DND-41 (cell line): ENCODE measurements around the gene SH3GLB1.
A peak's percentile ranks its signal among the peaks of the same experiment; 100 is the strongest.

Source experiments
- ATAC-seq: fragments of 200-7000 bp; cut with Tn5 transposase; 3 replicates; pipeline ENCODE4 v1.9.1; 2021; ENCODE audit warnings: low read depth; ENCODE audit not compliant: insufficient read depth
- DNase-seq: peaks from one replicate; pipeline ENCODE4 v3.0.0-alpha.2; 2020
- H2AFZ ChIP-seq: 2 replicates; pipeline ENCODE4 v1.6.0; 2012; ENCODE audit warnings: low read depth, low read length
- H3K27ac ChIP-seq: 2 replicates; pipeline ENCODE4 v1.5.1; 2012; ENCODE audit warnings: low read length, inconsistent platforms
- H3K27me3 ChIP-seq: fragments of 200-600 bp; sonication (generic); 2 replicates; pipeline ENCODE4 v1.6.0; 2012; ENCODE audit warnings: low read length, mild to moderate bottlenecking, inconsistent platforms; ENCODE audit not compliant: insufficient read depth, poor library complexity
- H3K36me3 ChIP-seq: 2 replicates; pipeline ENCODE4 v1.5.1; 2012; ENCODE audit warnings: low read length, inconsistent platforms; ENCODE audit not compliant: insufficient read depth
- H3K4me1 ChIP-seq: 2 replicates; pipeline ENCODE4 v1.5.1; 2012; ENCODE audit warnings: mild to moderate bottlenecking, low read length; ENCODE audit not compliant: insufficient read depth
- H3K4me2 ChIP-seq: 2 replicates; pipeline ENCODE4 v1.6.0; 2012; ENCODE audit warnings: mild to moderate bottlenecking, moderate library complexity, low read length, inconsistent platforms; ENCODE audit not compliant: insufficient read depth
- H3K4me3 ChIP-seq, 2 experiments: fragments of 200-600 bp in 1 of 2; shearing (Covaris generic) in 1 of 2; 2 replicates each; pipeline ENCODE4 v1.5.1; 2012 to 2016; ENCODE audit warnings: inconsistent platforms in 2 of 2, low read length in 2 of 2, mild to moderate bottlenecking in 2 of 2, low read depth in 1 of 2, moderate library complexity in 1 of 2
- H3K79me2 ChIP-seq: 2 replicates; pipeline ENCODE4 v1.6.0; 2012; ENCODE audit warnings: low read length, inconsistent platforms; ENCODE audit not compliant: insufficient read depth
- H3K9ac ChIP-seq: 2 replicates; pipeline ENCODE4 v1.6.0; 2012; ENCODE audit warnings: low read depth, mild to moderate bottlenecking, inconsistent platforms, low read length, moderate library complexity
- H3K9me3 ChIP-seq: 2 replicates; pipeline ENCODE4 v1.5.1; 2012; ENCODE audit warnings: low read length, moderate library complexity, mild to moderate bottlenecking, inconsistent platforms; ENCODE audit not compliant: insufficient read depth, severe bottlenecking
- H4K20me1 ChIP-seq: 2 replicates; pipeline ENCODE4 v1.6.0; 2012; ENCODE audit warnings: low read length; ENCODE audit not compliant: insufficient read depth
- EZH2 ChIP-seq: IDR thresholded peaks from 3 replicates; pipeline ENCODE4 v1.6.1; 2012; ENCODE audit warnings: borderline replicate concordance, low read depth, mild to moderate bottlenecking, moderate library complexity, low read length, inconsistent platforms; ENCODE audit not compliant: severe bottlenecking
- TF ChIP-seq, protein P1 (sequence below): IDR thresholded peaks from 2 replicates; pipeline ENCODE4 v1.5.1; 2012; ENCODE audit warnings: borderline replicate concordance, low read length, moderate library complexity, mild to moderate bottlenecking; ENCODE audit not compliant: poor library complexity, severe bottlenecking; ENCODE audit errors: extremely low read depth

Gene SH3GLB1

GRCh38 chr1:86773341-86774288, 69.2 kb downstream of the SH3GLB1 start:
- H3K4me2 ChIP-seq = peak overlapping the region; percentile 28
- no peaks in the 10 kb centered on the region for H4K20me1 ChIP-seq
- ATAC-seq (peak; percentile 28), DNase-seq (peak; percentile 14)
- no peaks in the 10 kb centered on the region for H3K27me3 ChIP-seq
- no peaks in the 10 kb centered on the region for H3K9me3 ChIP-seq
- H3K27ac ChIP-seq = peak overlapping the region; percentile 24; the same call in 1 of the 2 replicates
- no peak overlapping the region for H3K9ac ChIP-seq
- TF ChIP-seq, protein P1, sequence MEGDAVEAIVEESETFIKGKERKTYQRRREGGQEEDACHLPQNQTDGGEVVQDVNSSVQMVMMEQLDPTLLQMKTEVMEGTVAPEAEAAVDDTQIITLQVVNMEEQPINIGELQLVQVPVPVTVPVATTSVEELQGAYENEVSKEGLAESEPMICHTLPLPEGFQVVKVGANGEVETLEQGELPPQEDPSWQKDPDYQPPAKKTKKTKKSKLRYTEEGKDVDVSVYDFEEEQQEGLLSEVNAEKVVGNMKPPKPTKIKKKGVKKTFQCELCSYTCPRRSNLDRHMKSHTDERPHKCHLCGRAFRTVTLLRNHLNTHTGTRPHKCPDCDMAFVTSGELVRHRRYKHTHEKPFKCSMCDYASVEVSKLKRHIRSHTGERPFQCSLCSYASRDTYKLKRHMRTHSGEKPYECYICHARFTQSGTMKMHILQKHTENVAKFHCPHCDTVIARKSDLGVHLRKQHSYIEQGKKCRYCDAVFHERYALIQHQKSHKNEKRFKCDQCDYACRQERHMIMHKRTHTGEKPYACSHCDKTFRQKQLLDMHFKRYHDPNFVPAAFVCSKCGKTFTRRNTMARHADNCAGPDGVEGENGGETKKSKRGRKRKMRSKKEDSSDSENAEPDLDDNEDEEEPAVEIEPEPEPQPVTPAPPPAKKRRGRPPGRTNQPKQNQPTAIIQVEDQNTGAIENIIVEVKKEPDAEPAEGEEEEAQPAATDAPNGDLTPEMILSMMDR = no peak
- no peak for TF ChIP-seq EZH2
- peak overlapping the region; percentile 61 for H2AFZ ChIP-seq
- H3K36me3 ChIP-seq = no peaks in the 10 kb centered on the region
- no peak overlapping the region for H3K4me3 ChIP-seq
- peaks cover 17% of the 10 kb centered on the region for H3K4me1 ChIP-seq
- H3K79me2 ChIP-seq = no peaks in the 10 kb centered on the region

DNA sequence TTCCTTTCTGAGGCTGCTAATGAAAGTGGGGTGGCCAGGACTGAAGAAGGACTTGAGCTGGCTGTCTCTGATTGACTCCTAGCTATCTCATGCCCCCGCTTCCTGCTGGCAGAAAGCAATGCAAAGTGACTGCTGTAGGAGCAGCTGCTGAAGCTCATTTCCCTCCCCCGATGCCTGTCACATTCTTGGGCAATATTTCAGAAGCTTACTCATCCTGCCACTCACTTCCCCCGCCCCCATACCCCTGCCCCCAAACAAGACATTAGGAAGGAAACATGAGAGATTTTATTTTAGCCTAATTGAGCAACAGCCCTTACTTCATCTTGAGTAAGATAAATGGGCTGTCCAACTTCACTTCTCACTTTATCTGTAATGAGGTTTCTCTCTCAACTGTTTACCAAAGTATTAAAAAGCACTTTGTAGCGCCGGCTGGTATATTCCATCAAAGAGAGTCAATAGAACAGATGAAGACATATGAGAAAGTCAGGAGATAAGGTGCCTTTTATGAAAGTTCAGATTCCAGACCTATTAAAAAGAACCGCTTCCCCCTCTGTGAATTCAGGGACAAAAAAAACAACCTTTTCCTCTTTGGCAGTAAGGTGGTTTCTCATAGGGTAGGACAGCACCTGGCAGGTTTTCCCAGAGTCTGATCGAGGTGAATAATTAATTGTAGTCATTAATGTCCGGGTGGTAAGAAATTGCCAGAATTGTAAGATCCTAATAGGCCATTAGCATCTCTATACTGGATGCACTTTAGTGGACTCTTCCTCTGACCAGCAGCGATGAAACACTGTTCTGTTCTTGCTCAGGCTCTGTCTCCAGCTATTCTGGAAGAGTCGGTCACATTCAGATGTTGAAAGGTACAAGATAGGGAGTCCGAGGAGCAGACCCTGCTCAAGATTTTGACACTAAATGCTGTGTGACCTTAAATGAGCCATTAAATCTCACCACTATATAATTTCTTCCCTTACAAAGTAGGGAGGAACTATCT, 70.2 kb downstream of the SH3GLB1 start:
- peaks cover 17% of the 10 kb centered on the region for H3K4me1 ChIP-seq

GRCh38 chr1:86775395-86775794, 71.0 kb downstream of the SH3GLB1 start:
- Histone ChIP-seq H3K27ac (no peak overlapping the region), H3K4me3 (no peak overlapping the region), H3K36me3 (no peaks in the 10 kb centered on the region), H3K27me3 (no peaks in the 10 kb centered on the region), H4K20me1 (no peaks in the 10 kb centered on the region), H2AFZ (no peak overlapping the region), H3K79me2 (no peaks in the 10 kb centered on the region), H3K4me2 (no peak overlapping the region), H3K9ac (no peak overlapping the region), H3K9me3 (no peaks in the 10 kb centered on the region), H3K4me1 (peaks cover 17% of the 10 kb centered on the region)
- no peak for ATAC-seq
- no peak for DNase-seq
- no peak for TF ChIP-seq EZH2
- TF ChIP-seq, protein P1 = no peak

More for the DNA sequence above, 70.2 kb downstream of the SH3GLB1 start:
- H3K4me3 ChIP-seq = no peak overlapping the region
- H3K4me2 ChIP-seq = peak overlapping the region; percentile 28; the same call in 1 of the 2 replicates
- ATAC-seq (peak; percentile 98), DNase-seq (peak; percentile 80)
- peak overlapping the region; percentile 61 for H2AFZ ChIP-seq
- H3K27me3 ChIP-seq = no peaks in the 10 kb centered on the region
- H3K79me2 ChIP-seq = no peaks in the 10 kb centered on the region
- H4K20me1 ChIP-seq = no peaks in the 10 kb centered on the region
- H3K9ac ChIP-seq = no peak overlapping the region
- no peaks in the 10 kb centered on the region for H3K9me3 ChIP-seq
- H3K27ac ChIP-seq = peak overlapping the region; percentile 24; the same call in 1 of the 2 replicates
- TF ChIP-seq, protein P1 = no peak
- no peak for TF ChIP-seq EZH2
- no peaks in the 10 kb centered on the region for H3K36me3 ChIP-seq
